ENCODE measurements around the gene SLC39A11. TPM values are rescaled to one million over a fixed set of nuclear protein-coding genes. Genes with fewer than 3 reads are reported as not detected.

The SLC39A11 gene
- total RNA-seq, 1 experiment from 2014 or later = 46.4 TPM

DNA sequence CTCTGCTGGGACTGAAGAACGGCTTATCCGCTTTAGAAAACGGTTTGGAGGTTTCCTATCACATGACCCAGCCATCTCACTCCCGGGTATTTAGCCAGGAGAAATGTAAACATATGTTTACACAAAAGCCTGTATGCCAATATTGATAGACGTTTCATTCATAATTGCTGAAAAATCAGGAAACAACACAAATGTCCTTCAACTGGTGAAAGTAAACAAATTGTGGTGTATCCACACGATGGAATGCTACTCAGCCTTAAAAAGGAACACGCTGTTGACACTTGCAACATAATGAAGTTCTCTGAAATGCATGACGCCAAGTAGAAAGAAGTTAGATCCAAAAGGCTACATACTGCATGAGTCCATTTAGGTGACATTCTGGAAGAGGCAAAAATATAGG lies 157.6 kb downstream of the SLC39A11 start:
- H3K9me2 ChIP-seq (ENCODE audit: insufficient read depth) = no peaks in the 10 kb centered on the region
- no peaks in the 10 kb centered on the region for H3K9me3 ChIP-seq (ENCODE audit: control insufficient read depth in 1 of 2, insufficient read depth in 1 of 2, low read depth in 1 of 2, low read length in 2 of 2)
- CTCF ChIA-PET = no interaction called here
- H2AFZ ChIP-seq (ENCODE audit: low read depth, low read length, poor library complexity, severe bottlenecking) = no peak overlapping the region
- no peak for ATAC-seq
- no TSS peak for BruUV-seq (replicated peaks)
- TF ChIP-seq SIN3A (IDR thresholded peaks at IDR 0.05; ENCODE audit: low read depth) = no peak
- TF ChIP-seq, protein P1, sequence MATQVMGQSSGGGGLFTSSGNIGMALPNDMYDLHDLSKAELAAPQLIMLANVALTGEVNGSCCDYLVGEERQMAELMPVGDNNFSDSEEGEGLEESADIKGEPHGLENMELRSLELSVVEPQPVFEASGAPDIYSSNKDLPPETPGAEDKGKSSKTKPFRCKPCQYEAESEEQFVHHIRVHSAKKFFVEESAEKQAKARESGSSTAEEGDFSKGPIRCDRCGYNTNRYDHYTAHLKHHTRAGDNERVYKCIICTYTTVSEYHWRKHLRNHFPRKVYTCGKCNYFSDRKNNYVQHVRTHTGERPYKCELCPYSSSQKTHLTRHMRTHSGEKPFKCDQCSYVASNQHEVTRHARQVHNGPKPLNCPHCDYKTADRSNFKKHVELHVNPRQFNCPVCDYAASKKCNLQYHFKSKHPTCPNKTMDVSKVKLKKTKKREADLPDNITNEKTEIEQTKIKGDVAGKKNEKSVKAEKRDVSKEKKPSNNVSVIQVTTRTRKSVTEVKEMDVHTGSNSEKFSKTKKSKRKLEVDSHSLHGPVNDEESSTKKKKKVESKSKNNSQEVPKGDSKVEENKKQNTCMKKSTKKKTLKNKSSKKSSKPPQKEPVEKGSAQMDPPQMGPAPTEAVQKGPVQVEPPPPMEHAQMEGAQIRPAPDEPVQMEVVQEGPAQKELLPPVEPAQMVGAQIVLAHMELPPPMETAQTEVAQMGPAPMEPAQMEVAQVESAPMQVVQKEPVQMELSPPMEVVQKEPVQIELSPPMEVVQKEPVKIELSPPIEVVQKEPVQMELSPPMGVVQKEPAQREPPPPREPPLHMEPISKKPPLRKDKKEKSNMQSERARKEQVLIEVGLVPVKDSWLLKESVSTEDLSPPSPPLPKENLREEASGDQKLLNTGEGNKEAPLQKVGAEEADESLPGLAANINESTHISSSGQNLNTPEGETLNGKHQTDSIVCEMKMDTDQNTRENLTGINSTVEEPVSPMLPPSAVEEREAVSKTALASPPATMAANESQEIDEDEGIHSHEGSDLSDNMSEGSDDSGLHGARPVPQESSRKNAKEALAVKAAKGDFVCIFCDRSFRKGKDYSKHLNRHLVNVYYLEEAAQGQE (IDR thresholded peaks at IDR 0.05; ENCODE audit: low read depth) = no peak
- TF ChIP-seq RAD21 (IDR thresholded peaks at IDR 0.05; ENCODE audit: low read depth) = no peak
- no peak for TF ChIP-seq ZFX (IDR thresholded peaks at IDR 0.05)
- TF ChIP-seq FOSL1 (IDR thresholded peaks at IDR 0.05; ENCODE audit: low read depth) = no peak
- H3K4me2 ChIP-seq (ENCODE audit: low read length) = no peak overlapping the region
- H4K20me1 ChIP-seq (ENCODE audit: insufficient read depth) = no peaks in the 10 kb centered on the region
- H3K27me3 ChIP-seq (ENCODE audit: insufficient read depth, low read length) = no peaks in the 10 kb centered on the region
- no peaks in the 10 kb centered on the region for H3K4me1 ChIP-seq (ENCODE audit: control insufficient read depth in 1 of 2, insufficient read depth in 2 of 2, low read length in 2 of 2)
- no peaks in the 10 kb centered on the region for H3K79me2 ChIP-seq (ENCODE audit: insufficient read depth, low read length)
- POLR2A ChIA-PET = no interaction called here
- RAD21 ChIA-PET (ENCODE audit: low non-redundant PET in 1 of 2, low total read pairs in 2 of 2, uncharacterized antibody in 2 of 2, unreplicated experiment in 2 of 2) = no interaction called here
- no peak overlapping the region for H3K27ac ChIP-seq (ENCODE audit: low read depth, low read length)
- no peaks in the 10 kb centered on the region for H3K36me3 ChIP-seq (ENCODE audit: control insufficient read depth in 1 of 2, insufficient read depth in 2 of 2, low read length in 2 of 2)
- no peak overlapping the region for H3K4me3 ChIP-seq (replicated peaks in 1 of 2; ENCODE audit: low read depth in 1 of 2, low read length in 2 of 2)
- H3K9ac ChIP-seq (ENCODE audit: low read length) = no peak overlapping the region
- no peak for DNase-seq (ENCODE audit: low read depth, low spot score)
- intact Hi-C loops (cut with micrococcal nuclease) = no loop called here

DNA sequence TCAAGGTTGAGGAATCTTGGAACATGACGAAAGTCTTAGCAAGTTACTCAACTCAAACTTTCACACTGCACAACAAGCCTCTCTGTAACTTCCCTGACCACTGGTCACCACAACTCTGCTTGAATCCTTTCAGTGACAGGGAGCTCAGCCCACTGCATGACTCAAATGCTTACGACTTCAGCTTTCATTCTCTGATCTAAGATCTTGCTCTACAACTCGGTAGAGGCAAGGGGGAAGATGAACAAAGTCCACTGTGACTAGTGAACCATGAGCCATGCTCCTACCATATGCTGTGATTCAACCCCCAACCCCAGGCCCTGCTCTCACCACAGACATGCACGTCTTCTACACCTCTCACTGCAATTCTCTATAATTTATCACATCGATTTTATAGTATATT lies 160.9 kb downstream of the SLC39A11 start:
- Histone ChIP-seq H3K27ac (ENCODE audit: low read depth, low read length) (no peak overlapping the region), H2AFZ (ENCODE audit: low read depth, low read length, poor library complexity, severe bottlenecking) (no peak overlapping the region), H3K4me2 (ENCODE audit: low read length) (no peak overlapping the region), H4K20me1 (ENCODE audit: insufficient read depth) (no peaks in the 10 kb centered on the region), H3K9ac (ENCODE audit: low read length) (no peak overlapping the region), H3K9me3 (ENCODE audit: control insufficient read depth in 1 of 2, insufficient read depth in 1 of 2, low read depth in 1 of 2, low read length in 2 of 2) (no peaks in the 10 kb centered on the region), H3K36me3 (ENCODE audit: control insufficient read depth in 1 of 2, insufficient read depth in 2 of 2, low read length in 2 of 2) (no peaks in the 10 kb centered on the region), H3K4me1 (ENCODE audit: control insufficient read depth in 1 of 2, insufficient read depth in 2 of 2, low read length in 2 of 2) (peaks cover 0 to 10% of the 10 kb centered on the region in 2 experiments; a peak in 2 of 4 replicates), H3K79me2 (ENCODE audit: insufficient read depth, low read length) (no peaks in the 10 kb centered on the region), H3K27me3 (ENCODE audit: insufficient read depth, low read length) (no peaks in the 10 kb centered on the region), H3K4me3 (replicated peaks in 1 of 2; ENCODE audit: low read depth in 1 of 2, low read length in 2 of 2) (no peak overlapping the region), H3K9me2 (ENCODE audit: insufficient read depth) (no peaks in the 10 kb centered on the region)
- intact Hi-C loops (cut with micrococcal nuclease) = no loop called here
- ATAC-seq = no peak
- DNase-seq (ENCODE audit: low read depth, low spot score) = no peak
- no TSS peak for BruUV-seq (replicated peaks)
- TF ChIP-seq JUND (IDR thresholded peaks at IDR 0.05) = no peak
- POLR2A ChIA-PET = no interaction called here
- RAD21 ChIA-PET (ENCODE audit: low non-redundant PET in 1 of 2, low total read pairs in 2 of 2, uncharacterized antibody in 2 of 2, unreplicated experiment in 2 of 2) = no interaction called here
- CTCF ChIA-PET = no interaction called here
